Raji (cell line): Measurements from ENCODE around the gene VGLL2.

ENCODE experiments used
- POLR2A ChIP-seq: IDR thresholded peaks from 2 replicates; pipeline ENCODE4 v1.6.1; 2011; ENCODE audit warnings: low read depth, low read length, control low read depth; ENCODE audit not compliant: insufficient read depth

Gene VGLL2

GRCh38 chr6:117290173-117290846, 25.0 kb downstream of the VGLL2 start:
- no peak for TF ChIP-seq POLR2A

- TF ChIP-seq POLR2A, result no peak
Measured at GRCh38 chr6:117298941-117299340, 33.6 kb downstream of the VGLL2 start.

GRCh38 chr6:117303323-117303722, 38.0 kb downstream of the VGLL2 start:
- no peak for TF ChIP-seq POLR2A

GRCh38 chr6:117304446-117304845, 39.1 kb downstream of the VGLL2 start:
- TF ChIP-seq POLR2A, result no peak

- TF ChIP-seq POLR2A, result no peak
Measured at GRCh38 chr6:117306227-117306790, 41.0 kb downstream of the VGLL2 start.

- no peak for TF ChIP-seq POLR2A
Measured at GRCh38 chr6:117307655-117308054, 42.3 kb downstream of the VGLL2 start.

GRCh38 chr6:117309069-117309468, 43.7 kb downstream of the VGLL2 start:
- TF ChIP-seq POLR2A, result no peak

GRCh38 chr6:117309611-117310010, 44.3 kb downstream of the VGLL2 start:
- TF ChIP-seq POLR2A, result no peak

GRCh38 chr6:117311310-117311709, 46.0 kb downstream of the VGLL2 start:
- no peak for TF ChIP-seq POLR2A

- TF ChIP-seq POLR2A, result no peak
Measured at GRCh38 chr6:117311726-117312125, 46.4 kb downstream of the VGLL2 start.

GRCh38 chr6:117317261-117317660, 51.9 kb downstream of the VGLL2 start:
- TF ChIP-seq POLR2A, result no peak
